Measurements from ENCODE around the gene NES. TPM values are rescaled to one million over a fixed set of nuclear protein-coding genes. Genes with fewer than 3 reads are reported as not detected.
A peak's percentile ranks its signal among the peaks of the same experiment; 100 is the strongest.

Gene NES
- total RNA-seq, 2 experiments from 2014 or later: not detected

DNA sequence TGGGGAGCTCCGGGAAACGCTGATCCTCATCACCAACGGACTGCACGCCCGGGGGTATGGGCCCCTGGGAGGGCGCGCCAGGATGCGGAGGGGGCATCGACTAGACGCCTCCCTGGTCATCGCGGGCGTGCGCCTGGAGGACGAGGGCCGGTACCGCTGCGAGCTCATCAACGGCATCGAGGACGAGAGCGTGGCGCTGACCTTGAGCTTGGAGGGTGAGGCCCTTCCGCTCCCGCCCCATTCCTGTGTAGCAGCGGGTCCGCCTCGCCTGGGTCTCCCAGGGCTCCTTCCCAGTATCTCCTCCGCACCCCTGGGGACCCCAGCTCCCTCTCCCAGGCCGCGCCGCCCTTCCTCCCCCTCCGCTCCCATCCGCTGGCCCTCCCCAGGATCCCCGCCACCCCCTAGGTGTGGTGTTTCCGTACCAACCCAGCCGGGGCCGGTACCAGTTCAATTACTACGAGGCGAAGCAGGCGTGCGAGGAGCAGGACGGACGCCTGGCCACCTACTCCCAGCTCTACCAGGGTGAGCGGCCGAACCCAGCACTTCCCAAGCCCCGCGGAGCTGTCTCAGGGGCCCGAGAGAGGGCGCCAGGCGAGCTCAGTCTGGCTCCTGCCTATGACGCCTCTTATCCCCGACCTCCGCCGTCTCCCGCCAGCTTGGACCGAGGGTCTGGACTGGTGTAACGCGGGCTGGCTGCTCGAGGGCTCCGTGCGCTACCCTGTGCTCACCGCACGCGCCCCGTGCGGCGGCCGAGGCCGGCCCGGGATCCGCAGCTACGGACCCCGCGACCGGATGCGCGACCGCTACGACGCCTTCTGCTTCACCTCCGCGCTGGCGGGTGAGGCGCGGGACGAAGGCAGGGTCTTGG lies 53.0 kb downstream of the NES start:
- peaks cover 10% of the 10 kb centered on the region for H3K4me1 Mint-ChIP-seq (ENCODE audit: low read depth)
- peaks cover 46% of the 10 kb centered on the region for H3K27me3 Mint-ChIP-seq
- ATAC-seq: peak; percentile 65
- intact Hi-C loops (cut with micrococcal nuclease): loop anchor here (5.0 kb wide), 1 partner anchor 33 kb away; no protein-coding TSS in a partner anchor
- H3K36me3 Mint-ChIP-seq (ENCODE audit: low read depth): no peaks in the 10 kb centered on the region
- TF ChIP-seq, protein P1, sequence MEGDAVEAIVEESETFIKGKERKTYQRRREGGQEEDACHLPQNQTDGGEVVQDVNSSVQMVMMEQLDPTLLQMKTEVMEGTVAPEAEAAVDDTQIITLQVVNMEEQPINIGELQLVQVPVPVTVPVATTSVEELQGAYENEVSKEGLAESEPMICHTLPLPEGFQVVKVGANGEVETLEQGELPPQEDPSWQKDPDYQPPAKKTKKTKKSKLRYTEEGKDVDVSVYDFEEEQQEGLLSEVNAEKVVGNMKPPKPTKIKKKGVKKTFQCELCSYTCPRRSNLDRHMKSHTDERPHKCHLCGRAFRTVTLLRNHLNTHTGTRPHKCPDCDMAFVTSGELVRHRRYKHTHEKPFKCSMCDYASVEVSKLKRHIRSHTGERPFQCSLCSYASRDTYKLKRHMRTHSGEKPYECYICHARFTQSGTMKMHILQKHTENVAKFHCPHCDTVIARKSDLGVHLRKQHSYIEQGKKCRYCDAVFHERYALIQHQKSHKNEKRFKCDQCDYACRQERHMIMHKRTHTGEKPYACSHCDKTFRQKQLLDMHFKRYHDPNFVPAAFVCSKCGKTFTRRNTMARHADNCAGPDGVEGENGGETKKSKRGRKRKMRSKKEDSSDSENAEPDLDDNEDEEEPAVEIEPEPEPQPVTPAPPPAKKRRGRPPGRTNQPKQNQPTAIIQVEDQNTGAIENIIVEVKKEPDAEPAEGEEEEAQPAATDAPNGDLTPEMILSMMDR (IDR thresholded peaks at IDR 0.05): peak; percentile 40
- POLR2A ChIA-PET: interaction anchor here (0.9 to 1.3 kb wide), 3 partner anchors 19 to 57 kb away, joined by 3 read pairs; no protein-coding TSS in a partner anchor
- DNase-seq: peak; percentile 58
- H3K4me3 Mint-ChIP-seq: peak overlapping the region; percentile 12
- H3K27ac Mint-ChIP-seq: no peak overlapping the region
- CTCF ChIA-PET: interaction anchor here (0.6 to 12.4 kb wide), 46 partner anchors 11 to 301 kb away, joined by 3 to 273 read pairs (median 4); partner anchors contain the start of genes BCAN, CRABP2, GPATCH4 and IQGAP3
- no peaks in the 10 kb centered on the region for H3K9me3 Mint-ChIP-seq

DNA sequence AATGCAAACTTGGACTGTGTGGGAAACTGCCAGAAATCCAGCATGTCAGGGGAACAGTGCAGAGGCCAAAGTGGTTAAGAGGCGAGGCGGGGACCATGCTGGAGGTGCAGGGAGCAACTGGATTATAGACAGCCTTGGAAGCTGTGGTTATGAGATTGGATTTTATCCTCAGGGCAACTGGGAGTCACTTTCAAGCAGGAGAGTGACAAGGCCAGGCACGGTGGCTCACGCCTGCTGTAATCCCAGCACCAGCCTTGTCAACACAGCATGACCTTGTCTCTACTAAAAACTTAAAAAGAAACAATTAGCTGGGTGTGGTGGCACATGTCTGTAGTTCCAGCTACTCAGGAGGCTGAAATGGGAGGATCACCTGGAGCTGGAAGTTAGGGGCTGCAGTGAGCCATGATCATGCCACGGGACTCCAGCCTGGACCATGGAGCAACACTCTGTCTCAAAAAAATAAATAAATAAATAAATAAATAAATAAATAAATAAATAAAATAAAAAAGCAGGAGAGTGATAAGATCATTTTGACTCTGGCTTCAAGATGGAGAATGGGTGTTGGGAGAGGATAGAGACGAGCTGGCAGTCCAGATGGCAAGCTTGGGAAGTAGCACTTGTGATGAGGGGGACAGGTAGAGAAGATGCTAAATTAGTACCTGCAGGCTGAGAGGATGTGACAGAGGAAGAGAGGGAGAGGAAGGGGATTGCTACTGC lies 54.5 kb downstream of the NES start:
- H3K27me3 Mint-ChIP-seq: peaks cover 47% of the 10 kb centered on the region
- DNase-seq (no peak), ATAC-seq (no peak)
- no peaks in the 10 kb centered on the region for H3K9me3 Mint-ChIP-seq
- no peak overlapping the region for H3K4me3 Mint-ChIP-seq
- ChIA-PET POLR2A (interaction anchor here (0.7 kb wide), 1 partner anchor 238 kb away, joined by 3 read pairs; no protein-coding TSS in a partner anchor), CTCF (interaction anchor here (1.2 to 12.4 kb wide), 10 partner anchors 11 to 236 kb away, joined by 4 to 273 read pairs (median 17); partner anchors contain the start of genes BCAN, CRABP2 and NES)
- no peaks in the 10 kb centered on the region for H3K36me3 Mint-ChIP-seq (ENCODE audit: low read depth)
- TF ChIP-seq, protein P1 (IDR thresholded peaks at IDR 0.05): no peak
- H3K27ac Mint-ChIP-seq: no peak overlapping the region
- H3K4me1 Mint-ChIP-seq (ENCODE audit: low read depth): peaks cover 10% of the 10 kb centered on the region
- intact Hi-C loops (cut with micrococcal nuclease): loop anchor here (5.0 kb wide), 1 partner anchor 35 kb away; no protein-coding TSS in a partner anchor

DNA sequence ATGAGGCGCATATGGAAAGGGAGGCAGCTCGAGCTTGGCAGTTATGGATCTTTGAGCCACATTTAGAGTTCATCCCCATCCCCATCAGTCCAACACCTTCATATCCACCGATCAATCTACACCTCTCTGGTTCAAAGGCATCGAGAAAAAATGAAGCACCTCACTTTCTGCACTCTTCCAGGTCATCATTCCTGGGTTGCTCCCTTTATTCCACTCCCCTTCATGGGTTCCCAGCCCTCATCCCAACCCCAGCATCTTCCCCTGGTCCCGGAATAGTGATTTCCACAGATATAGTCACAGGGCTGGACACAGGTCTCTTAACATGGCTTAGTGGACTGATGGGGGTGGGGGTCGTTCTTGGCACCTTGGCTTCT lies 57.6 kb downstream of the NES start:
- Mint-ChIP-seq H3K9me3 (no peaks in the 10 kb centered on the region), H3K4me1 (ENCODE audit: low read depth) (peaks cover 4% of the 10 kb centered on the region), H3K27ac (no peak overlapping the region), H3K36me3 (ENCODE audit: low read depth) (no peaks in the 10 kb centered on the region), H3K4me3 (no peak overlapping the region), H3K27me3 (peaks cover 43% of the 10 kb centered on the region)
- ATAC-seq: no peak
- no peak for DNase-seq
- ChIA-PET POLR2A (interaction anchor here (1.0 to 1.1 kb wide), 2 partner anchors 42 to 86 kb away, joined by 3 read pairs; partner anchors contain the start of gene CRABP2), CTCF (interaction anchor here (1.2 to 2.6 kb wide), 10 partner anchors 8 to 234 kb away, joined by 3 to 34 read pairs (median 6); no protein-coding TSS in a partner anchor)
- TF ChIP-seq, protein P1 (IDR thresholded peaks at IDR 0.05): no peak
- intact Hi-C loops (cut with micrococcal nuclease): no loop called here

DNA sequence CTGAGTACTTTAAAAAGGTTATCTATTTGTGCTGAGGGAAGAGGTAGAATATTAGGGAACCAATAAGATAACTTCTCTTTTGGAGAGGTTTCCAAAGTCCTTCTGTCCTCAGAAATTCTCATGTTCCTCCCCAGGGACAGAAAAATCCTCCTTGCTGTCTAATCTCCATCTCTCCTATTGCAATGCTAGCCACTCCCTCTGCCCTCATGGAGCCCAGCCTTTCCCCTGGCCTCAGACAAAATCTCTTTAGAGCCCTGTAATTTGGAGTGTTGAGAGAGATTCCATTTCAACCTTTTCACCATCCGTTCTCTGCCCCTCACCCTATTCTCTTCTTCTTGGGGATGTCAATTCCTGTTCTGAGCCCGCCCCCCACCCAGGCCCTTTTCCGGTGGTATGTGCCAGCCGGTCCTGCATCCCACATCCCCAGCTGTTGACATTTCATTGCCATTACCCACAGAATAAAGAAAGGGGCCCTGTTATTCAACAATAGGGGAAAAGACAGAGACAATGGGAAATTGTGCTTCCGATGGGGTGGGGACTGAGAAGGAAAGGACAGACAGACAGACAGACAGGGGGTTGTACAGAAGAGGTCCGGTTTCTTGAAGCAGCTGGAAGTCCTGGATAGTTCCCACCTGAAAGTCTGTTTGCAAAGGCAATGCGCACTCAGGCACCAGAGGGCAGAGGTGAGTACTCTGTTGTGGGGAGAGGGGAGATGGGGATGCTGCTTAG lies 58.2 kb downstream of the NES start, which contains the start of gene HAPLN2:
Gene HAPLN2 (plus strand): TSS at position 563 of the 729 bp plus-strand sequence. CDS start 4,076 bp downstream, outside the sequence.
- POLR2A ChIA-PET: no interaction called here
- CTCF ChIA-PET: interaction anchor here (0.6 to 2.6 kb wide), 11 partner anchors 9 to 310 kb away, joined by 3 to 34 read pairs (median 5); no protein-coding TSS in a partner anchor
- Mint-ChIP-seq H3K36me3 (ENCODE audit: low read depth) (no peaks in the 10 kb centered on the region), H3K27ac (no peak within 1 kb of the TSS), H3K4me1 (ENCODE audit: low read depth) (peaks cover 4% of the 10 kb centered on the region), H3K27me3 (peaks cover 40% of the 10 kb centered on the region), H3K9me3 (no peaks in the 10 kb centered on the region), H3K4me3 (no peak within 1 kb of the TSS)
- DNase-seq: peak; percentile 37
- intact Hi-C loops (cut with micrococcal nuclease): no loop called here
- TF ChIP-seq, protein P1 (IDR thresholded peaks at IDR 0.05): no peak
- ATAC-seq: no peak

Other genes starting within 250 kb of the NES start
- gene MEF2D, start 176.6 kb downstream of the NES start, total RNA-seq: 10 to 100 TPM; 35.3 to 35.8 TPM
- gene IQGAP3, start 104.8 kb downstream of the NES start, total RNA-seq: 10 to 100 TPM; 14.4 to 14.9 TPM
- gene TTC24, start 97.7 kb downstream of the NES start, total RNA-seq: 10 to 100 TPM; 19.8 to 20.2 TPM
- 10 to 100 TPM; 65.4 to 68.6 TPM for gene NAXE, start 85.6 kb downstream of the NES start, total RNA-seq
- gene GPATCH4, start 75.9 kb downstream of the NES start, total RNA-seq: 10 to 100 TPM; 50.7 to 51.0 TPM
- not detected for gene HAPLN2, start 58.0 kb downstream of the NES start, total RNA-seq
- gene BCAN, start 35.3 kb downstream of the NES start, total RNA-seq: not detected
- under 1 TPM; 0.78 to 0.90 TPM for gene CRABP2, start 28.2 kb upstream of the NES start, total RNA-seq
- gene METTL25B, start 51.1 kb upstream of the NES start, total RNA-seq: 10 to 100 TPM; 32.3 to 32.5 TPM
- 10 to 100 TPM; 40.6 to 44.5 TPM for gene ISG20L2, start 51.4 kb upstream of the NES start, total RNA-seq
- 10 to 100 TPM; 84.2 to 93.6 TPM for gene MRPL24, start 63.7 kb upstream of the NES start, total RNA-seq
- gene HDGF, start 74.3 kb upstream of the NES start, total RNA-seq: 100 to 1,000 TPM; 232 to 235 TPM
- 10 to 100 TPM; 69.8 to 70.6 TPM for gene PRCC, start 90.1 kb upstream of the NES start, total RNA-seq
- 100 to 1,000 TPM; 297 to 315 TPM for gene SH2D2A, start 139.4 kb upstream of the NES start, total RNA-seq
- under 1 TPM; 0.47 to 0.54 TPM for gene INSRR, start 181.7 kb upstream of the NES start, total RNA-seq
- 10 to 100 TPM; 23.5 to 25.9 TPM for gene NTRK1, start 183.5 kb upstream of the NES start, total RNA-seq
- under 1 TPM in 1 of 2 experiments, not detected in 1; 0.07 TPM for gene PEAR1, start 216.3 kb upstream of the NES start, total RNA-seq
- not detected for gene LRRC71, start 243.2 kb upstream of the NES start, total RNA-seq